CD14-positive monocyte (primary cell): ENCODE measurements around the gene NFYC. TPM values are rescaled to one million over a fixed set of nuclear protein-coding genes. Genes with fewer than 3 reads are reported as not detected.

Experiments used
- DNase-seq, 3 donors: peaks; one replicate each; pipeline ENCODE4 v3.0.0-alpha.2; 2011 to 2022
- H2AFZ ChIP-seq: 2 replicates; pipeline ENCODE4 v1.6.0; 2012; ENCODE audit warnings: mild to moderate bottlenecking, low read depth, low read length, inconsistent platforms; ENCODE audit not compliant: insufficient read depth, poor library complexity, severe bottlenecking
- H3K27ac ChIP-seq, 2 donors: 1 replicate in 1 of 2; 2 replicates in 1 of 2; pipeline ENCODE4 v1.5.1; 2012 to 2013; ENCODE audit warnings: low read length in 2 of 2, control low read depth in 1 of 2, inconsistent platforms in 1 of 2, low read depth in 1 of 2, mild to moderate bottlenecking in 1 of 2
- H3K27me3 ChIP-seq, 2 donors: one replicate each; pipeline versions ENCODE4 v1.6.0 to v1.6.1; 2011 to 2013; ENCODE audit warnings: low read length in 2 of 2; ENCODE audit not compliant: control insufficient read depth in 2 of 2, insufficient read depth in 2 of 2
- H3K36me3 ChIP-seq, 2 donors: replicated peaks in 1 of 2; 1 replicate in 1 of 2; 2 replicates in 1 of 2; pipeline versions ENCODE4 v1.5.1 to v1.6.1; 2012 to 2013; ENCODE audit warnings: low read length in 2 of 2, control low read depth in 1 of 2, inconsistent platforms in 1 of 2, mild to moderate bottlenecking in 1 of 2; ENCODE audit not compliant: insufficient read depth in 2 of 2, control insufficient read depth in 1 of 2
- H3K4me1 ChIP-seq, 2 donors: 1 replicate in 1 of 2; 2 replicates in 1 of 2; pipeline versions ENCODE4 v1.5.1 to v1.6.1; 2012 to 2013; ENCODE audit warnings: low read length in 2 of 2, control low read depth in 1 of 2, inconsistent platforms in 1 of 2, mild to moderate bottlenecking in 1 of 2, moderate library complexity in 1 of 2; ENCODE audit not compliant: insufficient read depth in 2 of 2, control insufficient read depth in 1 of 2
- H3K4me2 ChIP-seq: replicated peaks from 2 replicates; pipeline ENCODE3; 2012; ENCODE audit warnings: low read length, moderate library complexity, mild to moderate bottlenecking; ENCODE audit not compliant: poor library complexity, severe bottlenecking; ENCODE audit errors: extremely low read depth
- H3K4me3 ChIP-seq, 3 experiments: fragments of 200-600 bp in 1 of 3; sonication (generic) in 1 of 3; replicated peaks in 1 of 3; 1 replicate in 2 of 3; 2 replicates in 1 of 3; pipeline ENCODE4 v1.5.1; 2011 to 2013; ENCODE audit warnings: low read length in 3 of 3, mild to moderate bottlenecking in 3 of 3, control low read depth in 2 of 3, low read depth in 2 of 3, inconsistent platforms in 1 of 3, moderate library complexity in 1 of 3
- H3K79me2 ChIP-seq: 2 replicates; pipeline ENCODE4 v1.6.0; 2012; ENCODE audit warnings: mild to moderate bottlenecking, control low read depth, inconsistent platforms, low read length, moderate library complexity; ENCODE audit not compliant: insufficient read depth
- H3K9ac ChIP-seq: 2 replicates; pipeline ENCODE4 v1.6.0; 2017; ENCODE audit warnings: low read length, mild to moderate bottlenecking; ENCODE audit not compliant: insufficient read depth, poor library complexity, severe bottlenecking
- H3K9me3 ChIP-seq, 2 donors: replicated peaks in 1 of 2; 1 replicate in 1 of 2; 2 replicates in 1 of 2; pipeline versions ENCODE4 v1.5.1 to v1.6.1; 2012 to 2013; ENCODE audit warnings: low read length in 2 of 2, control low read depth in 1 of 2; ENCODE audit not compliant: control insufficient read depth in 1 of 2, insufficient read depth in 1 of 2
- H4K20me1 ChIP-seq: 2 replicates; pipeline ENCODE4 v1.6.0; 2012; ENCODE audit warnings: mild to moderate bottlenecking, low read length, control low read depth, moderate library complexity; ENCODE audit not compliant: insufficient read depth
- H3K27ac Mint-ChIP-seq, 7 donors: one replicate each; pipeline ENCODE4 v1.8.0; 2020; ENCODE audit warnings: mild to moderate bottlenecking in 7 of 7, mixed read lengths in 7 of 7, moderate library complexity in 6 of 7, inconsistent platforms in 2 of 7
- H3K27me3 Mint-ChIP-seq, 3 donors: one replicate each; pipeline ENCODE4 v1.8.0; 2021 to 2022; ENCODE audit warnings: low read depth in 3 of 3, mild to moderate bottlenecking in 3 of 3, mixed read lengths in 3 of 3, moderate library complexity in 3 of 3, inconsistent platforms in 1 of 3
- H3K36me3 Mint-ChIP-seq, 2 donors: one replicate each; pipeline ENCODE4 v1.8.0; 2020; ENCODE audit warnings: mixed read lengths in 2 of 2, inconsistent platforms in 1 of 2, mild to moderate bottlenecking in 1 of 2
- H3K4me1 Mint-ChIP-seq: one replicate; pipeline ENCODE4 v1.8.0; 2020; ENCODE audit warnings: mild to moderate bottlenecking, mixed read lengths
- H3K4me3 Mint-ChIP-seq, 2 donors: one replicate each; pipeline ENCODE4 v1.8.0; 2020; ENCODE audit warnings: mild to moderate bottlenecking in 2 of 2, mixed read lengths in 2 of 2, moderate library complexity in 1 of 2
- H3K9me3 Mint-ChIP-seq, 7 donors: one replicate each; pipeline ENCODE4 v1.8.0; 2020 to 2022; ENCODE audit warnings: mixed read lengths in 7 of 7, mild to moderate bottlenecking in 6 of 7, moderate library complexity in 6 of 7, inconsistent platforms in 2 of 7
- WGBS: methylation state at CpG from one replicate; pipeline ENCODE4 v1.1.5; 2013; ENCODE audit warnings: missing lambda C conversion rate; ENCODE audit not compliant: insufficient coverage; 5-methylcytosine and 5-hydroxymethylcytosine counted together
- intact Hi-C, 2 donors: fragments of 100-400 bp; cut with micrococcal nuclease; formaldehyde crosslinking; loops; one replicate each; pipeline versions ENCODE4 v1.15.0 to v1.15.1; 2023
- polyA plus RNA-seq, 3 donors: library from polyadenylated mRNA; depleted of rRNA in 1 of 3; unstranded in 2 of 3; stranded (reverse) in 1 of 3; fragments of 300-500 nt in 2 of 3; fragments of >200 nt in 1 of 3; fragmentation: Illumina TruSeq in 2 of 3; gene quantifications; 1 replicate in 2 of 3; 2 replicates in 1 of 3; pipeline ENCODE4 v1.2.3, GENCODE V29; 2012 to 2021
- TF ChIP-seq, protein P1 (sequence below): fragments of 200-600 bp; IDR thresholded peaks from one replicate; pipeline ENCODE4 v1.8.0; 2022; ENCODE audit warnings: antibody characterized with exemption, mild to moderate bottlenecking

The NFYC gene
- polyA plus RNA-seq, 3 donors: 61.2 to 142 (median 68.2) TPM

DNA sequence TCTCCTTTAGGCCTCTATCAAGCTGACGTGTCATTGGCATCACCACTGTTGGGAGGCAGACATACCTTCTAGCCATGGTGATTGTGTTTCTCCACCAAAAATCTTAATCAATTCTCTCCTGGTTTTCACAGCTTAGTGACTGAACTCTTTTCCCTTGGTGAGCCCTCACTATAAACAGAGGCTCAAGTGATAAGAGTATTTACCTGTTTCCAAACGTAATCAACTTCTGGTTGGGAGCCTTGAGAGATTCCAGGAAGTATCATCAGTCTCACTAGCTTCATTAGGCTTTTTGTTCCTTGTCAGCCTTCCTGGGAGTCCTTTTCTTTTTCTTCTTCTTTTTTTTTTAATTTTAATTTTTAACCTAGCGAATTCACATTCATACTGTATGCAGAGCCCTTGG lies 58.3 kb downstream of the NFYC start:
- peaks cover 73 to 100% of the 10 kb centered on the region in 2 donors for H3K36me3 ChIP-seq
- Mint-ChIP-seq H3K9me3 (no peaks in the 10 kb centered on the region), H3K27me3 (peaks cover 0 to 2% (median 0%) of the 10 kb centered on the region in 3 donors), H3K27ac (no peak overlapping the region), H3K4me3 (no peak overlapping the region), H3K36me3 (peaks cover 88 to 95% of the 10 kb centered on the region in 2 donors), H3K4me1 (no peaks in the 10 kb centered on the region)
- H3K4me2 ChIP-seq: no peak overlapping the region
- no peak overlapping the region for H3K4me3 ChIP-seq
- H3K9me3 ChIP-seq: no peaks in the 10 kb centered on the region
- no peak overlapping the region for H3K9ac ChIP-seq
- no peaks in the 10 kb centered on the region for H3K4me1 ChIP-seq
- no peaks in the 10 kb centered on the region for H3K27me3 ChIP-seq
- no peak for DNase-seq
- intact Hi-C loops: no loop called here
- H3K79me2 ChIP-seq: peaks cover 21% of the 10 kb centered on the region
- H2AFZ ChIP-seq: no peak overlapping the region
- H3K27ac ChIP-seq: no peak overlapping the region
- TF ChIP-seq, protein P1, sequence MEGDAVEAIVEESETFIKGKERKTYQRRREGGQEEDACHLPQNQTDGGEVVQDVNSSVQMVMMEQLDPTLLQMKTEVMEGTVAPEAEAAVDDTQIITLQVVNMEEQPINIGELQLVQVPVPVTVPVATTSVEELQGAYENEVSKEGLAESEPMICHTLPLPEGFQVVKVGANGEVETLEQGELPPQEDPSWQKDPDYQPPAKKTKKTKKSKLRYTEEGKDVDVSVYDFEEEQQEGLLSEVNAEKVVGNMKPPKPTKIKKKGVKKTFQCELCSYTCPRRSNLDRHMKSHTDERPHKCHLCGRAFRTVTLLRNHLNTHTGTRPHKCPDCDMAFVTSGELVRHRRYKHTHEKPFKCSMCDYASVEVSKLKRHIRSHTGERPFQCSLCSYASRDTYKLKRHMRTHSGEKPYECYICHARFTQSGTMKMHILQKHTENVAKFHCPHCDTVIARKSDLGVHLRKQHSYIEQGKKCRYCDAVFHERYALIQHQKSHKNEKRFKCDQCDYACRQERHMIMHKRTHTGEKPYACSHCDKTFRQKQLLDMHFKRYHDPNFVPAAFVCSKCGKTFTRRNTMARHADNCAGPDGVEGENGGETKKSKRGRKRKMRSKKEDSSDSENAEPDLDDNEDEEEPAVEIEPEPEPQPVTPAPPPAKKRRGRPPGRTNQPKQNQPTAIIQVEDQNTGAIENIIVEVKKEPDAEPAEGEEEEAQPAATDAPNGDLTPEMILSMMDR: no peak
- 67% methylated on average over 2 of the region's 3 CpGs for WGBS
- peaks cover 54% of the 10 kb centered on the region for H4K20me1 ChIP-seq

DNA sequence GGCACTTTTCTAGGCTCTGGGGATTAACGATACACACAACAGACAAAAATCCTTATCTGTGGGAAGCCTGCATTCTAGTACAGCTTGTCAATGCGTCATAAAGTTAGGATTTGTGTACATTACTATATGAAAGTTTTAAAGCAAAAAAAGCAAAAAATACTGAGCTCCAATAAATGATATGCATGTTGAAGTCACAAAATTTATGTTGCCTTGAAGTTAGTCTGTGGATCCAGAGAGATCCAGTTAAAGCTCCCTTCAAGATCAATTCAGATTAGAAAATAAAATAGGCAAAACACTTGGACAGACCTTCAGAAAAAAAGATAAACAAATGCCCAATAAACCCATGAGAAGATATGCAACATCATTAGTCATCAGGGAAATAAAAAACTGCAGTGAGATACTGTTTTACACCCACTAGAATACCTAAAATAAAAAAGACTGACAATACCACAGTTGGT lies 59.0 kb downstream of the NFYC start:
- Histone ChIP-seq H3K9me3 (no peaks in the 10 kb centered on the region), H2AFZ (no peak overlapping the region), H3K27ac (no peak overlapping the region), H3K4me1 (no peaks in the 10 kb centered on the region), H3K4me3 (no peak overlapping the region), H3K79me2 (peaks cover 14% of the 10 kb centered on the region), H3K27me3 (no peaks in the 10 kb centered on the region), H4K20me1 (peaks cover 54% of the 10 kb centered on the region), H3K4me2 (no peak overlapping the region), H3K9ac (no peak overlapping the region), H3K36me3 (peaks cover 77 to 100% of the 10 kb centered on the region in 2 donors)
- no CpG with 5 or more reads among the region's 2 CpGs for WGBS
- Mint-ChIP-seq H3K4me1 (no peaks in the 10 kb centered on the region), H3K9me3 (no peaks in the 10 kb centered on the region), H3K27ac (peak overlapping the region in 1 of 7 donors; percentile 86), H3K4me3 (no peak overlapping the region), H3K36me3 (peaks cover 88 to 95% of the 10 kb centered on the region in 2 donors), H3K27me3 (peaks cover 0 to 2% (median 0%) of the 10 kb centered on the region in 3 donors)
- TF ChIP-seq, protein P1: no peak
- intact Hi-C loops: no loop called here
- DNase-seq: no peak
